ENCODE results near the gene C21orf58.

Gene C21orf58

DNA sequence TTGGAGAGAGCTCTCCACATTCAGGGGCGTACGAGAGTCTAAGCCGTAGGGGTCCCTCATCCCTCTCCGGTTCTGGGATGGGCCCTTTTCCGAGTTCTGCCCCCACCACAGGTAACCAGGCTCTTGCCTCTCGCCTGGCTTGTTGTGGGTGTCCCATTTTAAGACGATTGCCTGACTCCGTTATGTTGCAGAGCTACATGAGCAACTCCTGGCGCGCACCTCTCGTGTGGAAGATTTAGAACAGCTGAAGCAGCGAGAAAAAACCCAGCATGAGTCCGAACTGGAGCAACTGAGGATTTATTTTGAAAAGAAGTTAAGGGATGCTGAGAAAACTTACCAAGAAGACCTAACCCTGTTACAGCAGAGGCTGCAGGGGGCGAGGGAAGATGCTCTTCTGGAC is 29.2 kb upstream of the C21orf58 start:
- DNase-seq = no peak

DNA sequence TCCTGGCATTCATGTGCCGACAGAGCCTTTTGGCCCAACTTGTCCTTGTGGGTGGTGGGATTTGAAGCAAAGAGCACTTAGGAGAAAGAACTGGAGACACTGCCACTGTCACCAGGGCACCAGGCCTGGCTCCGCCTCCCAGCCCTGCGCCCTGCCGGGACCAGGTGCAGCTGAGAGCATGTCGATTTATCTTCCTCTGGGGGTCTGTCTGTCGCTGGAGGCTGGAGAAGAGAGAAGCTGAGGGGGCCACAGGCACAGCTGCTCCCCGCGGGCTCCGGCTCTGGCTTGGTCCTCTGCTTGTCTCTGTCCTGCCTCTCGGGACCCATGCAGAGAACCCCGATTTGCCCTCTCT is 28.5 kb upstream of the C21orf58 start:
- DNase-seq = no peak

DNA sequence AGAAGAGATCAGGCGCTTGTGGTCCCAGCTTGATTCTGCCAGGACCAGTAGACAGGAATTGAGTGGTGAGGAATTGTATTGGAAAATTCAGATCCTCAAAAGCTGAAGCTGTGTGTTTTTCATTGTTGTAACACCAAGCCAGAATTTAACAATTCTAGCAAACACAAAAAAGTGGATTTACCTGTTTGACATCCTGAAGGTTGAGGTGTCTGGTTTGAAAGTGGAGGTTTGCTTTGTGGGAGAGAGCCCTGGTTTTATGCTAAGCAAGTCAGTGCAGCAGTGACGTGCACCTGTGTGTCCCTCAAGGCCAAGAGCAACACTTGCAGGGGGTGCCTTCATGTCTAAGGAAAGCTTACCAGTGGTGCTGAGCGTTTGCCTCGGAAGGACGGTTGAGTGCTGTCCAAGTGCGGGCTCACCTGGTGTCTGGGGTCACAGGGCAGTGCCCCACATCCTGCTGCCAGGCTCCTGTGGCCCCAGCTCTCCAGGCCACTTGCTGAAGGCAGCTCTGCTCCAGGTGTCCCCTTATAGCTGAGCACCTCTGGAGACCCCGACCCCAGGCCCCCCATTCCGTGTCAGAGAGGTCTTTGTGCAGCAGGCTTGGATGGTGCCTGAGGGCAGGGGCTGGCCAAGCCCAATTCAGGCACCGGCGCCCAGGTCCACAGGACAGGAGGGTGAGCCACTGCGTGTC is 27.9 kb upstream of the C21orf58 start:
- DNase-seq = no peak

DNA sequence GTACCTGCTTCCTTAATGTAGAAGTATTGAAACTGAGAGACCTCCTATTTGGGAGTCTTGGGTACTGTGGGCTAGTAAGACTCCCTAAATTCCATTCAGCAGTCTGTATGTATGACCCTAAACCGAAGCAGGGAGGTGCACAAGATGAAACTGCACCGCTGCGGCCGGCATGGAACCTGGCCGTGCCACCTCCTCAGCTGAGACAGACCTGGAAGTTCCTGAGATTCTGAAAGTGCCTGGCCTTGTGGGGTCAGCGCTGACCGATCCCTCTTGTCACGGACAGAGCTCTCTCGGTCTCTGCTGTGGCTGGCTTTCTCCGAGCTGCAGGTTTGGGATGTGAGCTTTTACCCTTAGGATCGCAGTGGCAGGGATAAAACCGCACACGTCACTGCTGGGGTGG is 27.3 kb upstream of the C21orf58 start:
- DNase-seq = no peak

DNA sequence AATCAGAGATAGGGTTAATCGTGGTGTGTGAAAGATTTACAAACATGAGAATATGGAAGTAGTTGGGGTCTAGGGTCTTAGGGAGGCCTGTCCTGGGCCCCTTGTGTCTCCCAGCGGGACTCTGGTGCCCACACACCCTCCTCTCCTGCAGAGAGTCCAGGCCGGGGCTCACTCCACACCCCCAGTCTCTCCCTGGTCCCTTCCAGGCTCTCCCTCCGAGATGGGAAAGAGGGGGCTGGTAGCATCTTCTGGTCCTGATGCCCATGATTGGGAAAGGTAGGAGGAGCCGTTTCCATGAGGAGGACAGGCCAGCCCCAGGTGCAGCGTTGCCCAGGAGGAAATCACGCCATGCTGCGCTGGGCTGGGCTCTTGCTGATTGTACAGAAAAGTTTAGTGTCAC is 26.9 kb upstream of the C21orf58 start:
- DNase-seq = no peak

DNA sequence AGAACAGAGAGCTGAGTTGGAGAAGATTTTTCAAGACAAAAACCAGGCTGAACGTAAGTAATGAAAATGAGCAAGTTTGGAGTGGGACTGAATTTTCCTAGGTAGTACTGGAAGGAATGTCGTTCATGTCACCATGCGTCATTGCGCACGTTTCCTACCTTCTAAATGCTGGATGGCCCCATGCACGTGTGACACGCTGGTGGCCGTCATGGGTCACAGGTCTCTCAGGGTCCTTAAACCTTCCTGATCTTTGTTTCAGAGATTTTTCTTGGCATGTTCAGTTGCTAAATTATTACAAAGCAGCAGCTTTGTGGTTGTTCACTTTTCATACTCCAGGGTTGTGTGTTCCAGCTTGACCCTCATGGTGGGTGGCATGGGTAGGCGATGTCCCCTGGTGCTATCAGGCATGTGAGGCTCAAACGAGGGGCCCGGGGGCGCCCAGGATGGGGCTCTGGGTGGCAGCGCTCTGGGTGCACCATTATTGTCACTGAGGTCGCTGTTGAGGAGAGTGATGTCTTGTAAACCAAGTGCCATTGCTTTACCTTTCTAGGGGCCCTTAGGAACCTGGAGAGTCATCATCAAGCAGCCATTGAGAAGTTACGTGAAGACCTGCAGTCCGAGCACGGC is 25.6 kb upstream of the C21orf58 start:
- no peak for DNase-seq

DNA sequence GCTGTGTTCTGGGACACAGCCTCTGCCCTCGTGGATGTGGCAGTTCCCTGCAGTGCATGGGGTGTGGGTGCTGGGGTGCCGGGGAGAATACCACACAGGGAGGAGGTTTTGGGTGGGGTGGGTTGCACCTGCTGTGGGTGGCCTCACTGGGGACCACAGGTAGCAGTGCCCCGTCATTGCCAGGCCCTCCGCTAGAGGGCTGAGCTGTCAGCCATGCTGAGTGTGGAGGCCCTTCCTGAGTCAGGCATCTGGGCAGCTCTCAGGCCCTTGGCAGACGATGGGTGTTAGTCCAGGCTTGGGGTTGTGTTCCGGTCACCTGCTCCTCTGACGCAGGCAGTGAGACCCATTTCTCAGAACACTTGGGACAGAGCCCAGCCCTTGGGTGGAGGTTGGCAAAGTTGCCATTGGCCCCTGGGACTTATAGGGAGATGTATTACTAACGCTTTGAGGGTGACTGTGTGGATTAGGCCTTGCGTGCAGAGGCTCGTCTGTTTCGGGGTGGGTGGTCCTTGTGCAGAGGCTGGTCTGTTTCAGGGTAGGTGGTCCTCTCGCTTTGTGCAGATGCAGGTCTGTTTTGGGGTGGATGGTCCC is 24.2 kb upstream of the C21orf58 start:
- DNase-seq = no peak

DNA sequence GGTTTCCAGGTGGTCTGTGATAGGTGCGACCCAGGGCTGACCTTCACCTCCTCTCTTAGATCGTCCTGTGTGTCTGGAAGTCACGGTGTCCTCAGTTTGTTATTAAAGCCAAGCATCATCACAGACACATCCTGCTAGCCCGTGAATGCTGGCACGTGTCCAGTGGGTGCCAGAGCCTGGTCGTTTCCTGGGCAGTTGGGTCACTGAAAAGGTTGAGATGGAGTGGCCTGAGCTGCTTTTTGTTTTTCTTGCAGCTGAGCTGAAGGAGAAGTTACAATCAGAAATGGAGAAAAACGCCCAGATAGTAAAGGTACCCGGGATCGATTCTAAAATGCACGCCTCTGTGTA is 23.5 kb upstream of the C21orf58 start:
- DNase-seq = no peak

DNA sequence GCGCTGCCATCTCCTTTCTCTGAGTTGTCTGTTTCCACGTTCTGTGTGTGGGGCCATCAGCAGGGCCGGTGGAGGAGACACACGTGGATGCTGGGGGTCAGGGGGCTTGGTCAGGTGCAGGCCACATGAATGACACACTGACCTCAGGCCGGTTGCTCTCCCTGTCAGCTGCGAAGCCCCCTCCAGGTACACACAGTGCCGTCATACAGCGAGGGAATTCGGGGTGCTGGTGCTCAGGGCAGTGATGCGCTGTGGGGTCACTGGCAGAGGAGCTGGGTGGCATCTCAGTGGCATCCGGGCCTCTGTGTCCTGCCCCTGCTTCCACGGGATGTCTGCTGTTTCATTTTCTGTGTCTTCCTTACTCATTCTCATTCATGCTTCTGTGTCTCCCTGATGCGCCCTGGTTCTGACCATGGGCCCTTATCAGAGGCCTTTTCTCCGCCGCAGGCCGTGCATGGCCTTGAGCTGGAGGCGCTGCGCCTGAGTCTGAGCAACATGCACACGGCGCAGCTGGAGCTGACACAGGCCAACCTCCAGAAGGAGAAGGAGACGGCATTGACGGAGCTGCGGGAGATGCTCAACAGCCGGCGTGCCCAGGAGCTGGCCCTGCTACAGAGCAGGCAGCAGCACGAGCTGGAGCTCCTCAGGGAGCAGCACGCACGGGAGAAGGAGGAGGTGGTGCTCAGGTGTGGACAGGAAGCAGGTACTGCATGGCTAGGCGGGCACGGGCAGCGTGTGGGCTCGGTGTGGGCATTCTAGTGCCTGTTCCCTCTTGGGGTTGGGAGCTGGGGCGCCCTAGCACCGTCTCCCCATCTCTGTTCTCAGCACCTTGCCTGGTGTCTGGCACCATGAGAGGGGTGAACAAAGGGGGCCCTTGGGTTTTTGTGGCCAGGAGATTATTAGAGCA is 22.9 kb upstream of the C21orf58 start:
- no peak for DNase-seq

DNA sequence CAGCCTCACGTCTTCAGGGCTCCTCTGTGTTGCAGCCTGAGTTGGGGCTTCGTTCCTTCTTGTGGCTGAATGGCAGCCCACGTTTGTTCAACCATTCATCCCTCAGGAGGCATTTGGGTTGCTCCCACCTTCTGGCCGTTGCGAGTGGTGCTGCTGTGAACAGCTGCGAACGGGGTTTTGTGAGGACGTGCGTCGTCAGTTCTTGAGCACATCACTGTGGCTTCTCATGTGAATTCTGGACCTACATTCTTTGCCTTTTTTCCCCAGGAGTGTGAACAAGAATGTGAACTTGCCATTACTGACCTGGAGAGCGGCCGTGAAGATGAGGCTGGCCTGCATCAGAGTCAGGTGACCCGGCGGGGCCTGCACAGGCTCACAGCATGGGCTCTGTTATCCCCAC is 22.2 kb upstream of the C21orf58 start:
- no peak for DNase-seq

DNA sequence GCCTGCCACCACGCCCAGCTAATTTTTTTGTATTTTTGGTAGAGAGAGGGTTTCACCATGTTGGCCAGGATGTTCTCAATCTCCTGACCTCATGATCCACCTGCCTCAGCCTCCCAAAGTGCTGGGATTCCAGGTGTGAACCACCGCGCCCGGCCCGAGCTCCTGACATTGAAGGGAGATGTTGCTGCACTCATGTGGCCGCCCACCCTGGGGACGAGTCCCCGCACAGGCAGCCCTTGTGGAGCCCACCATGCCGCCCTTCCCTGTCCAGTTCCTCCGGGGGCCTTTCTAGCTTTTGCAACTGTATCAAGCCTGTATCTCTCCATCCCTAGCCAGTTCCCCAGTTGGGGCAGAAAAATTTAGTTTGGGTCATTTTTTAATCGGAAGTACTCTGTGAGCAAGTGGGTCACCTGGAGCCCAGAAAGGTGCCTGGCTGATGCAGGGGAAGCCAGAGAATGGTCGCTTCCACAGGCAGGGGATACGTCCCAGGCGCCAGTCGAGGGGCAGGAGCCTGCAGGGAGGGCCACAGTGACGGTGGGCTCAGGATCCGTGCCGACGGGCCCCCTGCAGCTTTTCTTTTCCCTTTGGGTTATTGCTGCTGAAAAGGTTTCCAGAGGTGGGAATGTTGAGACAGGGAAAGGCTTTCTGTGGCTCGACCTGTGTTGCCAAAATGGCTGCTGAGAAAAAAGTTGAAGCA is 20.7 kb upstream of the C21orf58 start:
- DNase-seq = no peak

DNA sequence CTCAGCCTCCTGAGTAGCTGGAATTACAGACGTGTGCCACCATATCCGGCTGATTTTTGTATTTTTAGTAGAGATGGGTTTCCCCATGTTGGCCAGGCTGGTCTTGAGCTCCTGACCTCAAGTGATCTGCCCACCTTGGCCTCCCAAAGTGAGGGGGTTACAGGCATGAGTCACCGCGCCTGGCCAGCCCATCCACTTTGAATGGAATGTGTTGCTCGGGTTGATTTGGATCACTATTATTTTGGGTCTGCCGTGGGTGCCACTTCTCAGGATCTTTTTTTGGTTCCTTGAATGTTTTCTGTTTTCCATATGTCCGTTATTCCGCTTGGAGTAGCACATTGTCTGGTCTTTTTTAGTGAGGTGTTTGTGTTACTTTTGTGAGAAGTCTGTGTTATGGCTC is 17.3 kb upstream of the C21orf58 start:
- no peak for DNase-seq

DNA sequence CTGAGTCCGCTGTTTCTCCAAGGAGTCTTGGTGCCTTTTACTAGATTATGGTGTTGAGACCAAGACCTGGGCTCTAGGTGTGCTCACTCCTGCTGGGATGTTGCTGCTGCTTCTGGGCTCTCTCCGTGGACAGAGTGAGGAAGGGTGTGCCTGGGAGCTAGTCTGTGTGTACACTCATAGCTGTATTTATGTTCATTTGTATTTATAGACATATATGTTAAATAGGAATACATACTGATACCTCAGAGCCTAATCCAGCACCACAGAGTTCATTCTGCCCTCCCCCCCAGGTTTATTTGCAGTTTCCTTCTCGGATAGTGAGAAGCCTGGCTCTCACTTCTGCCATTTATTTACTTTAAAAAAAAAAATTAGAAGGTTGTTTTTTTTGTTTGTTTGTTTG is 12.9 kb upstream of the C21orf58 start:
- no peak for DNase-seq

DNA sequence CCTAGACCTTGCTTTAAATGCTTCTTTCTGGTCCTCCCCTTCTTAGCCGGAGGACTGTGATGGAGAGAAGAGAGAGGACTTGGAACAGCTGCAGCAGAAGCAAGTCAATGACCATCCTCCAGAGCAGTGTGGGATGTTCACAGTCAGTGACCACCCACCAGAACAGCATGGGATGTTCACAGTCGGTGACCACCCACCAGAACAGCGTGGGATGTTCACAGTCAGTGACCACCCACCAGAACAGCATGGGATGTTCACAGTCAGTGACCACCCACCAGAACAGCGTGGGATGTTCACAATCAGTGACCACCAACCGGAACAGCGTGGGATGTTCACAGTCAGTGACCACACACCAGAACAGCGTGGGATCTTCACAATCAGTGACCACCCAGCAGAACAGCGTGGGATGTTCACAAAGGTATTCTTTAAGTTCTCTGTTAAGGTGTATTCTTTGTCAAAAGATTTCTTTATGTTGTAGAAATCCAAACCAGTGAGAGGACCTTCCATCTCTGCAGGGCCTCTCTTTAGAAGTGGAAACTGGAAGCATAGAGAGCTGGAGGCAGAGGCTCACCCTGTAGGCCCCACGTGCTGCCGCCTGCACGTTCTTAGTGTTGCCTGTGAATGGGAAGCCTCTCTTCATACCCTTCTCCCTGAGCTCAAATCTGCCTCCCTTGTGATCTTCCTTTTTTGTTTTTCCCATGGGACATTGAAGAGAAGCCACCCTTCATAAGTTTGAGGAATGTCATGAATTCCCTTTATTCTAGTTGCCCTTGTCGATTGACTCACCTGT is 10.9 kb upstream of the C21orf58 start:
- no peak for DNase-seq

DNA sequence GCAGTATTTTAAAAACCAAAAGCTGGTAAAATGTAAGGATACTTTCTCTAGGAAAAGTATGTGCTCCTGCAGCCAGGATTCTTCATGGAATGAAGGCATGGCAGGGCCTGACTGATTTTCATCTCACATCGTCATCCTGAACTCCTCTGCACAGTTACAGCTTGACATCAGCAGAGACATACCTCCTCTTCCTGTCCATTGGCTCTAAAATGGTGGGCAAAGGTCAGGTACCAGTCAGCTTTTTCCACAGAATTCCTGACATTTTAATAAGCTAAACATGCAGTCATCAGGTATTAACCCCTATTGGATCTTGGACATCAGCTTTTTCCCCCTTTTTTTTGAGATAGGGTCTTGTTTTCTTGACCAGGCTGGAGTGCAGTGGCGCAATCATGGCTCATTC is 6.1 kb upstream of the C21orf58 start:
- DNase-seq = no peak

DNA sequence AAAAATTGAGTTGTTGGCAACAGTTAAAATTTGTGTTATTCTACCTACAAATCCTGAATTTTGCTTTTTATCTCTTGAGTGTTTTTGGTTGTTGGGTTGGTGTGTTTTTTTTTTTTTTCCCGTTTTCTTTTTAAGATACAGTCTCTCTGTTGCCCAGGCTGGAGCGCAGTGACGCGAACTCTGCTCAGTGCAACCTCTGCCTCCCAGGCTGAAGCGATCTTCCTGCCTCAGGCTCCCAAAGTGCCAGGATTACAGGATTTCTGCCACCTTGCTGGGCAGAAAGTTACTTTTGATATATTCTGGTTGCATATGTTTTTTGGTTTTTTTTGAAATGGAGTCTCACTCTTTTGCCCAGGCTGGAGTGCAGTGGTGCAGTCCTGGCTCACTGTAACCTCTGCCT is 4.5 kb upstream of the C21orf58 start:
- no peak for DNase-seq

DNA sequence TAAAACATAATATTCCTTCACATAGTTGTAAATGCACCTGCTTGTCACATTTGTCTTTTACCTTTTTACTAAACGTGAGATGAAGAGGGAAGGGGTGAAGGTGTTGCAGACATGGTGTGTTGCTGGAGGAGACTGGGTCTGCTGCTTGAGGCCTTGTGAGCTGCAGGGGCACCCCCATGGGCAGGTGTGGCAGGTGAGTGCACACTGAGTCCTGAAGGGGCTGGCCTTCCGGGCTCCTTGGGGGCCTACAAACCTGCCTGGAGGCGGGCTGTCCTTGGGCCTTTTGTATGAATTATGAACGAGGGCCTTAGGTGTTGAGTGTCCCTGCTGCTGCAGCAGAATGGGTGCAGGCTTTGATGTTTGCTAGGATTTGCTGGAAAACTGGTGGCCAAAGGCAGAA is 4.0 kb upstream of the C21orf58 start:
- no peak for DNase-seq

DNA sequence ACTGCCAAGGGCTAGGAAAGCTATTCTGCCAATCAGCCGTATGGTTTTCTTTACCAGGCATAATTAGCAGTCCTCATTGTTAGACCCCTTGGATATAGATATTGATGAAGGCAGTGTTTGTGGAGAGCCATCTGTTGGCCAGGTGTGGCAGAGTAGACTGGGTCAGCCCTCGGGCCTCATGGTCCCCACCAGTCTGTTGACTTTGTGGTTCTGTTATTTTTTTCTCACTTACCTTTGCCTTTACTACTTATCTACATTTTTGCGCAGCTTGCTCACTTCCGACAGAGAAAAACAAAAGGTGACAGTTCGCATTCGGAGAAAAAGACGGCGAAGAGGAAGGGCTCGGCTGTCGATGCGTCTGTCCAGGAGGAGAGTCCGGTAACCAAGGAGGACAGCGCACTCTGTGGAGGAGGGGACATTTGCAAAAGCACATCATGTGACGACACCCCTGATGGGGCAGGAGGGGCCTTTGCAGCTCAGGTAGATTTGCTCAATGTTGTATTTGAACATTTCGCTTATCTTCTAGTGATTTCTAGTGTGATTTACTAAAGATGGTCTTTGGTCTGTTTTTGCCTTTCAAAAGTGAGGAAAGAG is 2.5 kb upstream of the C21orf58 start:
- no peak for DNase-seq

DNA sequence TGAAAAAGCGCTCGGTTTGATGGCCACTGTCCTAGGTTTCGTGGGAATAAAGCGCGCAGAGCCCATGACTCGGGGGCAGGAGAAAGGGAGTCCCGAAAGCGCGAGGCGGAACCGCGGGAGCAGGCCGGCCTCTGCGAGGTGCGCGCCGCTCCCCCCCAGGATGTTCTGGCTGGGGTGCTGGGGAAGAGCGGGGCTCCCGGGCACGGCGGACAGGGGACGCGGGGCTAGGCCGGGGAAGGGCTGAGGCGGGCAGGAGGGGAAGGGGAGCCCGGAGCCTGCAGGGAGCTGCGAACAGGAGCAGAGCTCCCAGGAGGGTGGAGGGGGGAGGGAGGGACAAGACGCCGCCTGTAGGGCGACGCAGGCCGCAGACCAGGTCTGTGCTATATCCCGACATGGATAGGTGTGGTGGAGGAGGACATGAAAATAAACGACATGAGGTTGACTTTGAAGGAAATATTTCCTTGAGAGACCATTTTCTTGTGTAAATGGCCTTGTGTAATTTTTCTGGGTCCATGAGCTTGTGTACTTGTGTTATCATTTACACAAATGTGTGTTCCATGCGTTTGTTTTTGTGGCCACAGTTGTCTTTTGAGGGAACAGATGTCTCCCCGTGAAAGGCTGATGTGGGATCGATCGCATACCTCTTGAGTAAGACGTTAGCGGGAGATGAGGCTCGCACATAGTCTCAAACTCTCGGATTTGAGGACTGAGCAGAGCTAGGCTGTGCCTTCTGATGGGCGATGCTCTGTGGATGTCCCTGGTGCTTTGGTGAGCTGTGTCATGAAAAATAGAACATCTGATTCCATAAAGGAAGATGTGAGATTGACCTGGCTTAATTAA is 1.6 kb upstream of the C21orf58 start:
- peak; percentile 13 to 64 (median 35) for DNase-seq

DNA sequence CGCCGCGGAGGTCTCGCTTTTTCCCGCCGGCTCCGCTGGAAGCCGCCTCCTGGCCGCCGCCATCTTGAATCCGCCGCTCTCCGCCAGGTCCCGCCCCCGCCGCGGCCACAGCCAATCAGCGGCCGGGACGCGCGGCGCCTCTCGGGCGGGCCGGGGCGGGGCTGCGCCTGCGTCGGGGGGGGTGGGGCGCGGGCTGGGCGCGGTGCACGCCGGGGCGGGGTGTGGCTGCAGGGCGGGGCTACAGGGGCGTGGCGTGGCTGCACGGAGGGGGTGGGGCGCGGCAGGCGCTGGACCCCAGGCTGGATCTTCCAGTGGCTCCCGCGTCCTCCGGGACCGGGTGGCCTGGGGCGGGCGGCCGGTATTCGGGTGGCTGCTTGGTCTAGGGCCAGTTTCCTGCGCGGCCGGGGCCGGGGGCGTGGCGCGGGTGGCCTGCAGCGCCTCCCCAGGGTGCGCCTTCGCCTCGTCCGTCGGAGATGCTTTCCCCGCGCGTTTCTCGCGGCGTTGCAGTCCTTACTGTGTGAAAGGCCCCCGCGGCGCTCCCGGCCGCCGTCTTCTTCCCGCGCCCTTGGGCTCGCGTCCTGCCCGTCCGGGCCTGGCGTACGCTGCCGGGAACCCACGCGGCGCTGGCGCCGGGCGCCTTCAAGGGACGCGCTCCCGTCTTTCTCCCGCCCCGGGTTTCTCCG is 861 bp upstream of the C21orf58 start:
- peak; percentile 91 to 97 (median 95) for DNase-seq
